Ectodermal cell (in vitro differentiated cells): ENCODE results near the gene COL5A1.

ENCODE experiments used
- H3K27ac ChIP-seq: 2 replicates; pipeline ENCODE4 v1.7.0; 2013; ENCODE audit warnings: mild to moderate bottlenecking, low read depth, low read length; ENCODE audit not compliant: insufficient read depth, poor library complexity, severe bottlenecking
- H3K27me3 ChIP-seq: 2 replicates; pipeline ENCODE4 v1.7.0; 2013; ENCODE audit warnings: mild to moderate bottlenecking, low read length; ENCODE audit not compliant: insufficient read depth, control insufficient read depth, poor library complexity, severe bottlenecking
- H3K36me3 ChIP-seq: one replicate; pipeline ENCODE4 v1.7.0; 2013; ENCODE audit warnings: low read length; ENCODE audit not compliant: control insufficient read depth, insufficient read depth
- H3K4me1 ChIP-seq: one replicate; pipeline ENCODE4 v1.7.0; 2013; ENCODE audit warnings: low read length; ENCODE audit not compliant: control insufficient read depth, insufficient read depth
- H3K4me3 ChIP-seq: 2 replicates; pipeline ENCODE4 v1.7.0; 2013; ENCODE audit warnings: low read depth, low read length, control low read depth; ENCODE audit not compliant: insufficient read depth
- H3K9me3 ChIP-seq: 2 replicates; pipeline ENCODE4 v1.7.0; 2013; ENCODE audit warnings: mild to moderate bottlenecking, low read length, moderate library complexity; ENCODE audit not compliant: control insufficient read depth
- WGBS, 2 experiments: methylation state at CpG; one replicate each; pipeline ENCODE4 v1.1.7; 2013; ENCODE audit warnings: missing lambda C conversion rate in 2 of 2; 5-methylcytosine and 5-hydroxymethylcytosine counted together

The COL5A1 gene

DNA sequence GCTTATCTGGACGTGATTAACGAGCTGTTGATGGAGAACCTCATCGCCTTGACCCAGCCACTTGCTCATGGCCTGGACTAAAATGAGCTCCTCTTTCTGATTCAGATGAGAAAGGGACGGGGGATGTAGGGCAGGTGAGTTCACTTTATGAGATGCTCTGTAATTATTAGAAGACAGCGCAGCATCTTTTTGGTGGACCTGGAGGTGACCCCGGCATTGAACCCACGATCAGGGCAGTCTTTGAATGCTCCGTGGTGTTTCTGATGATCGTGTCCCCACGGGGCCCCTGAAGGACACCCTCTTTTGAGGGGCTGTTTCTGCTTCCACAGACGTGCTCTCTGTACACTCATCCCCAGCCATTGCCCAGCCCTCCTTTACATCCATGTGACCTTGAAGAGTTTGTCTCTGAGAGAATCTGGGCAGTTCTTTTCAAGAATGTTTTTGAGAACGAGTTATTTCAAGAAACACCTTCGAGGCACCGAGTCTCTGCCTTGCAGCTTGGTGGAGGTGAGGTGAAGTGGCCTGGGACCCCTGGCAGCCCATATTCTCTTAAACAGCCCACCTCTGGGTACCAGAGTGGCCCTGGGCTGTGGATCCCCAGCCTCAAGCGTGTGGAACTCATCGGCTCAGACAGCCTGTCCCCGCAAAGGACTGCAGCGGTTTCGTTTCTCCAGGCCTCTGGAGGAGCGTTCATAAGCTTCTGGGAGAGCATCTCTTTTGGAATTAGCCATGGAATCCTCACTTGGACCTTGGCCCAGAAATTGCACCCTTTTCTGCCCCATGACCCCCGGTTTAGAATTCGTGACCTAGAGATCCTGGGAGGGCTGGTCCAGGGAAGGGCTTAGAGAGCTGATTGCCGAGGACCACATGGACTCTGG lies 50.3 kb downstream of the COL5A1 start:
- Histone ChIP-seq H3K9me3 (no peaks in the 10 kb centered on the region), H3K27ac (no peak overlapping the region), H3K4me1 (no peaks in the 10 kb centered on the region), H3K36me3 (no peaks in the 10 kb centered on the region), H3K4me3 (no peak overlapping the region), H3K27me3 (no peaks in the 10 kb centered on the region)
- WGBS, 2 experiments, result 90 to 91% methylated on average over 23 of the region's 23 CpGs

GRCh38 chr9:134692573-134692860 lies 50.9 kb downstream of the COL5A1 start:
- Histone ChIP-seq H3K36me3 (no peaks in the 10 kb centered on the region), H3K27me3 (no peaks in the 10 kb centered on the region), H3K9me3 (no peaks in the 10 kb centered on the region), H3K27ac (no peak overlapping the region), H3K4me1 (no peaks in the 10 kb centered on the region), H3K4me3 (no peak overlapping the region)
- 96 to 98% methylated on average over 6 of the region's 6 CpGs for WGBS, 2 experiments

GRCh38 chr9:134693011-134693410 lies 51.4 kb downstream of the COL5A1 start:
- H3K36me3 ChIP-seq, result no peaks in the 10 kb centered on the region
- no peak overlapping the region for H3K4me3 ChIP-seq
- no peaks in the 10 kb centered on the region for H3K27me3 ChIP-seq
- H3K9me3 ChIP-seq, result no peaks in the 10 kb centered on the region
- H3K27ac ChIP-seq, result no peak overlapping the region
- 92 to 97% methylated on average over 9 of the region's 9 CpGs for WGBS, 2 experiments
- H3K4me1 ChIP-seq, result no peaks in the 10 kb centered on the region

DNA sequence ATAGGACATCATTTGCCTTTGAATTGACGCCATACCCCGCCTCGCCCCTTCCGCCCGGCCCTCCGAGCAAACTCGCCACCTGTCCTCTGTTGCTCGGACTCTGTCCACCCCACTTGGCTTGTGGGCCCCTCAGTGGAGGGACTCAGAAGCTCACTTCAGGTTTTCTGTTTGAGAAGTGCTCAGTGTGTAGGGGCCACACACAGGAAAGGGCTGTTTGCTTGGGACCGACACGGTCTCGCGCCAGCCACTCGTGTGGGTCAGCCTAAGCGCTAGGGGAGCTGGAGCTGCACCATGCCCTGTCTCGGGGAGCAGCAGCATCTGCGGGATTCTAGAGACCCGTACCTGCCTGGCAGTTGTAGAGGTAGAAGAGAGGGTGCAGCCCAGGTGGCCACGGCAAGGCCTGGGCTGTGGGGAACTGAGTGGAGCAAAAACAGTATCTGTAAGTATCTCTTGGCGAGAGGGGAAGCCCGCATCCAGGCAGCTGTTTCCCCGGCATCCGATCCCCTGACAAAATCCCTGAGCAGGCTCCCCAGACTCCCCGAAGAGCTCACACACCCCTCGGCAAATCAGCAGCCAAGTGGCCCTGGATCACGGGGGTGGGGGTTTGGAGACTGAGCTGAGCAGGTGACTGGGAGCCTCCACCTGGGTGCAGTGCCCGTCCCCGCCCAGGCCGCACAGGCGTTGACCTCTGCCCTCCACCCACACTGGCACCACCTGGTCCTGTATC lies 52.2 kb downstream of the COL5A1 start:
- Histone ChIP-seq H3K36me3 (no peaks in the 10 kb centered on the region), H3K27ac (no peak overlapping the region), H3K4me3 (no peak overlapping the region), H3K9me3 (no peaks in the 10 kb centered on the region), H3K4me1 (no peaks in the 10 kb centered on the region), H3K27me3 (no peaks in the 10 kb centered on the region)
- 93 to 94% methylated on average over 29 of the region's 29 CpGs for WGBS, 2 experiments

GRCh38 chr9:134694368-134694665 lies 52.7 kb downstream of the COL5A1 start:
- no peaks in the 10 kb centered on the region for H3K4me1 ChIP-seq
- no peaks in the 10 kb centered on the region for H3K9me3 ChIP-seq
- H3K27ac ChIP-seq, result no peak overlapping the region
- no peak overlapping the region for H3K4me3 ChIP-seq
- no peaks in the 10 kb centered on the region for H3K36me3 ChIP-seq
- no peaks in the 10 kb centered on the region for H3K27me3 ChIP-seq
- 87 to 88% methylated on average over 6 of the region's 6 CpGs for WGBS, 2 experiments

- Histone ChIP-seq H3K27me3 (no peaks in the 10 kb centered on the region), H3K9me3 (no peaks in the 10 kb centered on the region), H3K4me1 (no peaks in the 10 kb centered on the region), H3K27ac (no peak overlapping the region), H3K36me3 (no peaks in the 10 kb centered on the region), H3K4me3 (no peak overlapping the region)
- 93 to 94% methylated on average over 12 of the region's 12 CpGs for WGBS, 2 experiments
Measured at GRCh38 chr9:134694714-134695113, 53.1 kb downstream of the COL5A1 start.

- 92 to 93% methylated on average over 12 of the region's 12 CpGs for WGBS, 2 experiments
- Histone ChIP-seq H3K27me3 (no peaks in the 10 kb centered on the region), H3K4me3 (no peak overlapping the region), H3K27ac (no peak overlapping the region), H3K9me3 (no peaks in the 10 kb centered on the region), H3K4me1 (no peaks in the 10 kb centered on the region), H3K36me3 (no peaks in the 10 kb centered on the region)
Measured at GRCh38 chr9:134695144-134695543, 53.5 kb downstream of the COL5A1 start.

DNA sequence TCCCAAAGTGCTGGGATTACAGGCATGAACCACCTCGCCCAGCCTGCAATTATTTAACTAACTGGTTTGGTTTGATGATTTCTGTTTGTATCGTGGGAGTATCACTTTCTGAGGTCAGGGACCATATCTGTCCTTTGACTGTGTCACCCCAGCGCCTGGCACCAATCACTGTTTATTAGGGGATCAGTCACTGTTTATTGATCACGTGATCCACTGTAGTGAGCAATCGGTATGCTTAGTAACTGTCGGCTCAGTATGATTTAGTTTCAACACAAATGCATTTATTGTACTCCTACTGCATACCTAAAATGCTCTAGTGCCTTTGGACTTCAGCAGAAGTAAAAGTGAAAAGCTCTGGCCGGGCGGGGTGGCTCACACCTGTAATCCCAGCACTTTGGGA lies 54.8 kb downstream of the COL5A1 start:
- Histone ChIP-seq H3K36me3 (peaks cover 3% of the 10 kb centered on the region), H3K4me3 (no peak overlapping the region), H3K27ac (no peak overlapping the region), H3K9me3 (no peaks in the 10 kb centered on the region), H3K4me1 (no peaks in the 10 kb centered on the region), H3K27me3 (no peaks in the 10 kb centered on the region)
- 95% methylated on average over 8 of the region's 8 CpGs for WGBS, 2 experiments

- 79 to 87% methylated on average over 5 of the region's 5 CpGs for WGBS, 2 experiments
- H3K4me1 ChIP-seq, result no peaks in the 10 kb centered on the region
- peaks cover 3% of the 10 kb centered on the region for H3K36me3 ChIP-seq
- H3K27ac ChIP-seq, result no peak overlapping the region
- H3K27me3 ChIP-seq, result no peaks in the 10 kb centered on the region
- H3K4me3 ChIP-seq, result no peak overlapping the region
- H3K9me3 ChIP-seq, result no peaks in the 10 kb centered on the region
Measured at GRCh38 chr9:134698111-134698510, 56.5 kb downstream of the COL5A1 start.

DNA sequence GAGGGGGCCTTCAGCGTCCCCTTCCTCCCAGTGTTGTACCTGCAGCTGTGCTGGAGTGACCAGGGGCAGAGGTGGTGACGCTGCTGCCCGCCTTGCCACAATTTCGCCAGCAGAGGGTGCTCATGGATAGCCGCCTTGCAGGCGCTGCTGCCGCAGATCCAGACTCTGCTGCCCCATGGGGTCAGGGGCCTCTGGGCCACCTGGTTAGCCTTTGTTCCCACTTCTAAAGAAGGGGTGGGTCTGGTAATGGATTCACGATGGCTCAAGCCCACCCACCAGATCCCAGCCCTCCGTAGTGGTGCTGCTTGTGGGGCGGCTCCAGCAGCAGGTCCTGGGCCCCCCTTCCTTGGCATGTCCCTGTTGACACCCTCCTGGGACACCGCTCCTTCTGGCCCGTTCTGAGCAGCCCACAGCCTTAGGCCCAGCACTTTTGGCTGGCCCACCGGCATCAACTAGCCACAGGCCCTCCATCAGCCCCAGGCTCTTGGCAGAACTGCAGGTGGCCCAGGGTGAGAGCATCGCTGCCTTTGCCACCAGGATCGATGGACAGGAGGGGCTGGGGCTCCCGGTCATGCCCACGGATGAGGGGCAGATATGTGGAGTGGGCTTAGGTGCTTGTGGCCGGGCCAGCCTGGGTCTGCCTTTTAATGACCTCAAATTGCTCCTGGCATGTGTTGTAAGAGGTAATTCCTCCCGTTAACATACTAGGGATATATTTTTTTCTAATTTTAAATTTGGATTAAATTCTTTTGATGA lies 57.2 kb downstream of the COL5A1 start:
- H3K9me3 ChIP-seq, result no peaks in the 10 kb centered on the region
- peaks cover 3% of the 10 kb centered on the region for H3K36me3 ChIP-seq
- no peak overlapping the region for H3K27ac ChIP-seq
- no peaks in the 10 kb centered on the region for H3K4me1 ChIP-seq
- 24 to 29% methylated on average over 18 to 19 of the region's 19 CpGs for WGBS, 2 experiments
- H3K27me3 ChIP-seq, result no peaks in the 10 kb centered on the region
- H3K4me3 ChIP-seq, result no peak overlapping the region
